HG03378 (cell line): ENCODE measurements around the gene LENEP.

Experiments used
- ATAC-seq: cut with Tn5 transposase; IDR thresholded peaks from one replicate; pipeline ENCODE4 v1.9.1; 2021; ENCODE audit warnings: mild to moderate bottlenecking, moderate library complexity; ENCODE audit not compliant: unreplicated experiment

The LENEP gene

DNA sequence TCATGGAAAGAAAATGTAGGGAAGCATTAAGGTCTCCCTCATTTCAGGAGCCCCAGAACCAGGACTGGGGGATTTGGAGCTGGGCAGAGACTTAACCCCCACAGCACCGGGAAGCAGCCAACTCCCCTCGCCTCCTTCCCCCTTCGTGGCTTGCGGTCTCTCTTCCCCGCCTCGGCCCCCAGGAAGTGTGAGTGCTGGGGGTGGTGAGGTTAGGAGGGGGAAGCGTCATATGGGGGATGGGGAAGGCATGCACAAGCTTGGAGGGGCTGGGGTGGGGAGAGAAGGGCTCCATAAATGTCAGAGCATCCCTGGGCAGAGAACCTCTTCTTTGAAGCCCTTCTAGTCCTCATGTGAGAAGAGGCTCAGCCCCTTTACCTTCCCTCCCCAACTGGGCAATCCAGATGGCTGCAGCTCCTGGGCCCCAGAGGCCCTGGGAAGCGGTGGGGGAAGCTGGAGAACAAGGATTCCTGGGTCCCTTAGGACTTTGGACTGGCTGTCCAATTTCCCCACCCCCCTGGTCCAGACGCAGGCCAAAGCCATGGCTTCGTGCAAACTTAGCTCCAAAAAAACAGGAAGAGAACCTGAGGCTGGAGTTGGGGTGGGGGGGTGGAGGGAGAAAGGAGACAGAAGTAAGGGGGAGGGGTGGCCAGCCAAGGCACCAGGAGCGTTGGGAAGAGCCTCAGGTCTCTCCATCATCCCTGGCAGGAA is 17.0 kb downstream of the LENEP start:
- ATAC-seq, result no peak

DNA sequence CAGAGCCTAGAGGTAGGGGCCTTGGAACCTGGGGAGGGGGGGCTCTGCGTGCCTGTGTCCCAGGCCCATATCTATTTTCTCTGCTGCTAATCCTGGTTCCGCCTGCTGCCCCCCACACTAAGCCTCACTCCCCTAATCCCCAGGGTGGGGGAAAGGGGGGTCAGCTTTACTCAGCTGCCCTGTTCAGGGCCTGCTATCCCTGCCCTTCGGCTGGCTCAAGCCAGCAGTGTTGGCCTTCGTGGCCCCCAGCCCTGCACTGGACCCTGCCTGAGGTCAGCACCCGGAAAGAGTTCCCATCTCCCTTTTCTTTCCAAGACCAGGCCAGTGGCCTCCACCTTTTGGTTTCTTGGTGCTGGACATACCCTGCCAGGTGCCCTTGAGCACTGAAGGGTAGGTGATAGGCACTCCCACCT is 17.6 kb downstream of the LENEP start:
- no peak for ATAC-seq

DNA sequence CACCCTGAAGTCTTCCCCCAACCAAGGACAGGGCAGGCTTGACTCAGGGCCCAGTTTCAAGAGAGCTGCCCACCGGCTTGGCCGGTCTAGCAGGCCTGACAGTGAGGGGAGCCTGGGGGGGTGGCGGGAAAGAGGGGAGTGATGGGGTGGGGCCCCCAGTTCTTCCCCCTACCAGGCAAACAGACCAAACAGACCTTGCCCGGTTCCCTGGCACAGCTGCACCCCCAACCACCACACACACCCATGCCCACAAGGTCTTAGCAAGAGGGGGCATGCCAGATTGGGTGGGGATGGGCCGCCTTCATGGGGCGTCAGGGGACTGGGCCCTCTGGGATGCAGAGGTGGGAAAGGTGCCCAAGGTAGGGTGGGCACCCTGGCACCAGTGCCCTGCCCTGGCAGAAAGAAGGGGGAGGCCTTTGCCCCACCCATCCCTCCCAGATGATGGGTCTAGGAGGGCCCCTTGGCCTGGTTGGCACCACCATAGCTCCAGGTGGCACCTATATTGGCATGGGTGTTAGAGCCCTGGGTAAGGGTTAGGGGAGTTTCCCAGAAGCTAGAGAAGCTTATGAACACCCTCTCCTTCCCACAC is 18.1 kb downstream of the LENEP start:
- no peak for ATAC-seq

DNA sequence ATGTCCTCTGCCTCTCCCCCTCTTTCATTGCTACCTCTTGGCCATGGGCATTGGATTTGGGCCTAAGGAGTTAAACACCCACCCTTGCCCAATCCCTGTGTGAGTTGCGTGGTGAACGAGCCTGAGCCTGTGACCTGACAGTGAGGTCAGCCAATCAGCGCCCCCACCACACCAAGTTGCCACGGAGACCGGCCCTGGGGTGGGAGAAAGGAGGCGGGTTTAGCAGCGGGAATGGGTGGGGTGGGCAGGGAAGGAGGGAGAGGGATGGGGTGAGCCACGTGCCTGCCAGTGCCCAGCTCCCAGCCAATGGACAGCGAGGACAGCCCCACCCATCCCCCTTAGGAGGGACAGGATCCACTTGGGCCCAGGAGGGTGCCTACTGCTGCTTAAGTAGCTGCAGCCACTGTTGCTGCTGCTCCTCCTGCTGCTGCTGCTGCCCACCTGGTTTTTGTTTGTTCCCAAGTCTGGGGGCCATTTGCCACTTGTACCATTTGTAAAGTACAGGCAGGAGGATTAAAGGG is 18.7 kb downstream of the LENEP start:
- ATAC-seq, result no peak

DNA sequence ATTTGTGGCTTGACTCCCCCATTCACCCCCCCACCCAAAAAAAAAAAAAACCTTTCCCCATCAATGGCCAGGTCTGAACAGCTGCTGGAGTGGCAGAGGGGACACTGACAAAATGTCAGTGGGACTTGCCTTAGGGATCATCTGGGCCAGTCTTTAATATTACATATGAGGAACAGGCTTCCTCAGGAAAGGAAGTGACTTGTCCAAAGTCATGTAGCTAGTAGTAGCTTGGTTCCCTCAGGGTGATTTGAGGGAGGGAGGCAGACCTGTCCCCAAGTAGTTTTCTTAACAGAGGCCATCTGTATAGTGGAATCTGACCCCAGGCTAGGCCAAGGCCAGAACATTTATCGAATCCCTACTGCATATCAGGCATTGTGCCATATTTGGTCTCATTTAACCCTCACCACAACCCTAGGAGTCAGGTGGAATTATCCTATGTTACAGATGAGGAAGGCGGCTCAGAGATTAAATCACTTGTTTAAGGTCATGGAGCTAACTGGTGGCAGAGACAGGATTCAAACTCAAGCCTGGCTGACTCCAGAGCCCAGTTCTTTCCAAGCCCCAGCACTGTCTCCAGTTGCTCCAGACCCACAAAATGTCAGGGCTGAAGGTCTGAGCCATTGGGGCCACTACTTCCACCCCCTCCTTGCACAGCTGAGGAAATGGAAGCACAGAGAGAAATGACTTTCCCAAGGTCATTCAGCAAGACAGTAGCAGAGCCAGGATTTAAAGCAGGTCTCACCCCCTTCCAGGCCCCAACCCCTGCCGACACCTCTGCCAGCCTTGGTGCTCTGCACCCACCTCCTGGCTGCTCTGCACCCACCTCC is 19.6 kb downstream of the LENEP start:
- no peak for ATAC-seq

DNA sequence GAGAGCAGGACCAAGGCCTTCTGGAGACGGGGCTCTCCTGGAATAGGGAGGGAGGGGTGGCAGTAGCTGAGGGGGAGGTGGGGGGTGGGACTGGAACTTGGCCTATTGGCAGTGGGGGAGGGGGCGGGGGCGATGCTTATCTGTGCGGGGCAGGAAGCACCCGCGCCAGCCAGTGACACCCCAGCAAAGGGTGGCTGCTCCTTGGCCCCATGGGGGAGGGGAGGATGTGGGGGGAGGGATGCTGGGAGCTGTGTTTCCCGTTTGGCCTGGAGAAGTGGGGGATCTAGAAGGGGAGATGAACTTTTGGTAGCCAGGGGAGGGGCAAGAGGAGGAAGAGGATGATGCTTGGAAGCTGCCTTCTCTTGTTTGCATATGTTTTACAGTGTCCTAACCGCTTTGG is 20.2 kb downstream of the LENEP start:
- ATAC-seq, result no peak

DNA sequence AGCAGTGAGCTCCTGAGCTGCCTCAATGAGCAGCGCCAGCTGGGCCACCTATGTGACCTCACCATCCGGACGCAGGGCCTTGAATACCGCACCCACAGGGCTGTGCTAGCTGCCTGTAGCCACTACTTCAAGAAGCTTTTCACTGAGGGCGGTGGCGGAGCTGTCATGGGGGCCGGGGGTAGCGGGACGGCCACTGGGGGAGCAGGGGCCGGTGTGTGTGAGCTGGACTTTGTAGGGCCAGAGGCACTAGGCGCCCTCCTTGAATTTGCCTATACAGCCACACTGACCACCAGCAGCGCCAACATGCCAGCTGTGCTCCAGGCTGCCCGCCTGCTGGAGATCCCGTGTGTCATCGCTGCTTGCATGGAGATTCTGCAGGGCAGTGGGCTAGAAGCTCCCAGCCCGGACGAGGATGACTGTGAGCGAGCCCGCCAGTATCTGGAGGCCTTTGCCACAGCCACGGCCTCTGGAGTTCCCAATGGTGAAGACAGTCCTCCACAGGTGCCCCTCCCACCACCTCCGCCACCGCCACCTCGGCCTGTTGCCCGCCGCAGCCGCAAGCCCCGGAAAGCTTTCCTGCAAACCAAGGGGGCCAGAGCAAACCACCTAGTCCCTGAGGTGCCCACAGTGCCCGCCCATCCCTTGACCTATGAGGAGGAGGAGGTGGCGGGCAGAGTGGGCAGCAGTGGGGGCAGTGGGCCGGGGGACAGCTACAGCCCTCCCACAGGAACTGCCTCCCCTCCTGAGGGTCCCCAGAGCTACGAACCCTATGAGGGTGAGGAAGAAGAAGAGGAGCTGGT is 21.5 kb downstream of the LENEP start:
- no peak for ATAC-seq

DNA sequence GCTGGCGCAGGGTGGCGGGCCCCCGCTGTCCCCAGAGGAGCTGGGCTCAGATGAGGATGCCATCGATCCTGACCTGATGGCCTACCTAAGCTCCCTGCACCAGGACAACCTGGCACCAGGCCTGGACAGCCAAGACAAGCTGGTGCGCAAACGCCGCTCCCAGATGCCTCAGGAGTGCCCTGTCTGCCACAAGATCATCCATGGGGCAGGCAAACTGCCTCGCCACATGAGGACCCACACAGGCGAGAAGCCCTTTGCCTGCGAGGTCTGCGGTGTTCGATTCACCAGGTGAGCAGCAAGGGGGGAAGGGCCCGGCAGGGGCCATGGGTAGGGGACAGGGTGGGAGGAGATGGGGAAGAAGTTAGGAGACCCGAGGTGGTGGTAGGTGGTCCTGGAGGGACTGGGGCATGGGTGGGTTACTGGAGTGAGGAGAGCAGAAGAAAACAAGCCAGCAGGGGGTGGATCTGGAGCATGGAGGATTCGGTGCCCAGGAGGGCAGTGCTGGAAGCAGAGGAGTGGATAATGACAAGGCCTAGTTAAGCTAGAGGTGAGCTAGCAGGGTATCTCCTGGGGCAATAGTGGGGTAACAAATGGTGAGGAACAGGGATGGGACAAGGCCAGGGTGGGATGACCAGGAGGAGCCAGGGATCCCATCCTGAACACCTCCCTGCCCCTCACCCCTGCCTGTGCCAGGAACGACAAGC is 22.3 kb downstream of the LENEP start:
- ATAC-seq, result no peak

DNA sequence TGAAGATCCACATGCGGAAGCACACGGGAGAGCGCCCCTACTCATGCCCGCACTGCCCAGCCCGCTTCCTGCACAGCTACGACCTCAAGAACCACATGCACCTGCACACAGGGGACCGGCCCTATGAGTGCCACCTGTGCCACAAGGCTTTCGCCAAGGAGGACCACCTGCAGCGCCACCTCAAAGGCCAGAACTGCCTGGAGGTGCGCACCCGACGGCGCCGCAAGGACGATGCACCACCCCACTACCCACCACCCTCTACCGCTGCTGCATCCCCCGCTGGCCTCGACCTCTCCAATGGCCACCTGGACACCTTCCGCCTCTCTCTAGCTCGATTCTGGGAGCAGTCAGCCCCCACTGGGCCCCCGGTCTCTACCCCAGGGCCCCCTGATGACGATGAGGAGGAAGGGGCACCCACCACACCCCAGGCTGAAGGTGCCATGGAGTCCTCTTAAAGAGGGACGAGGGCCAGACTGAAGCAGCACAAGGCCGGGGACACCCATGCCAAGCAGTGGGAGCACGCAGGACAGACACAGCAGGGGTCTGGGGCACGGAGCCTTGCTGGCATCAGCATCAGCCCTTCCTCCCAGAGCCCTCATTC is 22.9 kb downstream of the LENEP start:
- no peak for ATAC-seq

DNA sequence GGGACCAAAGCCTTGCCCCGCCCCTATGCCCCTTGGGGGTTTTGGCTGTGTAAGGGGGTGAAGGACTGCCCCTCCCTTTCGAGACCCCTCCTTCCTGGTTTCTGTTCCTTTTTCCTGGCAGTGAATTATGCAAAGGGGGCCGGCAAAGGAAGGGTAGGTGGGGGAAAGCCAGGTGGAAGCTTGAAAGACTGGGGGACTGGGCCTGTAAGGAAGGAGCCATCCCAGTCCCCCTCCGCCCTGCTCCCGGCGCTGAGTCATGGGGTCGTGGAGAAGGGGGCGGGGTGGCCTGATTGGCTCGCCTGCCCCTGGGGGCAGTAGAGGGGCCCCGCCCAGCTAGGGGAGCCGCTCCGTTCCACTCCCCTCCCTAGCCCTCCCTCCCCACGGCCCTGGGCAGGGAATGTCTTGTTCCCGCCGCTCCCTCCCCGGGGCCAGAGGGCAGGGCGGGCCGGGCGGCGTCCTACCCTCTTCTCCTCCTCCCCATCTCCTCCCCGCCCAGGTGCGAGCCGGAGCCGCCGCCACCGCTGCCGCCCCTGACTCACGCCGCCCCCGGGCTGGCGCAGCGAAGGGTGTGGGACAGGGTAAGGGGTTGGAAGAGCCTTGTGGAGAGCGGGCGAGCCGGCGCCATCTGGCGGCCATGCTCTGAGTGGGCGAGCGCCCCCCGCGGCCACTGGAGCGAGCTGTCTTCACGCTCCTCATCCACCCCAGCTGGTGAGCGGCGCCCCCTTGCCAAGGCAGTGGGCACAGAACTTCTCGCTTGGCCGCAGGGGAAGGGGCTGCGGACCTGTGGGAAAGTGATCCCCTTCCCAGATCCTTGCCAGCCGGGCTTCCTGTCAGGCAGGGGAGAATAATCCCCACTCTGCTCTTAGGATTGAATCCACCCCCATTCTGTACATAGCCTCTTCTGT is 23.9 kb downstream of the LENEP start:
- no peak for ATAC-seq

DNA sequence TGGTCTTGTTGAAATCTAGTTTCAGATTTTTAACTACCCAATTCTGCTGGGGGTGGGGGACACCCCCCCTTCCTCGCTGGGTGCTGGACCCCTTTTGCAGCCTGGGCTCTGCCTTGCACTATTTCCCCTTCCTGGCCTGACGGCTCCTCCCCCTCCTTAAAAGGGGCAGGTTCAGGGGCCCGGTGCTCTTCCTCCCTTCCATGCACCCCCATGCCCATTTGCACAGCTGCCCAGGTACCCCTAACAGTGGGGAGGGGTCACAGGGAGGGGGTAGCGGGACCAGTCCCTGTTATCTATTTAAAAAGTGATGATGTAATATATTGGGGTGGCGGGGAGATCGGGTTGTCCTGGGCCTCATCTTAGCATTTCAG is 24.5 kb downstream of the LENEP start:
- no peak for ATAC-seq

DNA sequence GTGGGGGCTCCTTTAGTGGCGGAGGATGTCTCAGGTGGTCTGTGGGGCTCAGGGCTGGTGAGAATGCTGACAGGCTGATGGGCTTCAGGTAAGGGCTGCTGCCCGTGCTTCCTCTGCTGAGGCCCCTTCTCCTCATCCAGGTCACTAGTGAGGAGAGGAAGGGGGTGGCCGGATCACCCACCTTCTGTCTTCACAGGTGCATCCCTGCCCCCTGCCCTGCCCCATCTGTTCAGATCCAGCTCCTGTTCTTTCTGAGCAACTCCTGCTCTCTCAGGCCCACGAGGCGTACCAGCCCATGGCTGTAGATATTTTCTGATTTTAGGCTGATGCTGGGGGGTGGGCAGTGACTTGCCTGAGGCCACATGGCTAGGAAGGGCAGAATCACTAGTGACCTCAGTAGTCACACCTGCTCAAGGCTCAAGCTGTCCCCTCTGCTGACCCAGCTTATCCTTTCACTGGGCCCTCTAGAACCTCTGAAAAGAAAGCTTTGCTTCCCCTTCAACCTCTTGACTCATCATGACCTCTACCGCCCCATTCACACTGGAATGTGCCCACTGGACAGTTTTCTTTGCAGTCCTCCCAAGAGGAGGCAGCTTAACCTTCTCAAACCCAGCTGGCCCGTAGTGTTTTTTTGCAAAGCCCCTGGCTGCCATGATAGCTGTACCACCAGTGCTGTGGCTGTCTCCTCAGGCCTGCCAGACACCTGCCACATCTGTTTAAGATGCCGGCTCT is 25.4 kb downstream of the LENEP start:
- no peak for ATAC-seq

DNA sequence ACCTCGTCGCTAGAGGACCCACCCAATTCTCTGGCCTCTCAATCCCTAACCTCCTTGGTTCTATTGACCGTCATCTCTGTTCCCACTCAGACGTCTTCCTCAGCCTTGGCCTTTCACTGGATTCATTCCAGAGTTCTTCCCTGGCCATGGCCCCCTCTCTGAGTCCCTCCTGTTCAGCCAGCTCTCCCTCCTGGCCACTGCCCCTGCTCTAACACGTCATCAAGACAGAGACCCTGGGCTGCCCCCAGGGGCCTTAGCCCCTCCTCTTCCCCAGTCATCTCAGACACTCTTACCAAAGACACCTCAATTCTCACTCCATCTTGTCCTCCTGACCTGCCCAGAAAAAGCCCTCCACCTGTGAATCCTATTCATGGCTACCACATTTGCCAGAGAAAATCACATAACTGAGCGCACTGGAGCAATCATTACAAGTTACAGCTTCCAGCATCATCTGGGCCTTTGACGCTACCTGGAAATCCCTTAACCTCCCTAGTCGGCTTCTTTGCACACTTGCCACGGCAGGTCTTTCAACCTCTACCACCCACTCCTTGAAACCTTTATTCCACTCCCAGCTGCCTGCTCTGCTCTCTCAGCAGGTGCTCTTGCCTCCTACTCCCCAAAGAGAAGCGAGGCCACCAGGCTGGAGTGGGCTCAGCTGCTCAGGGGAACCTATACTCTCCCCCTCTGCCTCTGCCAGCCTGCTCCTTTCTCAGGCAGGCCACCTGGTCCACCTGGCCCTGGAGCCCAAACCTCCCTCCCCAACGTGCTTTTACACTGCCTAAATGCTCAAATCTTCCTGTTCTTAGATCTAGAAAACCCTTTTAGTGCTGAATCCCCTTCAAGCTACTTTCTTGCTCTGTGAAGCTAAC is 26.2 kb downstream of the LENEP start:
- ATAC-seq, result no peak

DNA sequence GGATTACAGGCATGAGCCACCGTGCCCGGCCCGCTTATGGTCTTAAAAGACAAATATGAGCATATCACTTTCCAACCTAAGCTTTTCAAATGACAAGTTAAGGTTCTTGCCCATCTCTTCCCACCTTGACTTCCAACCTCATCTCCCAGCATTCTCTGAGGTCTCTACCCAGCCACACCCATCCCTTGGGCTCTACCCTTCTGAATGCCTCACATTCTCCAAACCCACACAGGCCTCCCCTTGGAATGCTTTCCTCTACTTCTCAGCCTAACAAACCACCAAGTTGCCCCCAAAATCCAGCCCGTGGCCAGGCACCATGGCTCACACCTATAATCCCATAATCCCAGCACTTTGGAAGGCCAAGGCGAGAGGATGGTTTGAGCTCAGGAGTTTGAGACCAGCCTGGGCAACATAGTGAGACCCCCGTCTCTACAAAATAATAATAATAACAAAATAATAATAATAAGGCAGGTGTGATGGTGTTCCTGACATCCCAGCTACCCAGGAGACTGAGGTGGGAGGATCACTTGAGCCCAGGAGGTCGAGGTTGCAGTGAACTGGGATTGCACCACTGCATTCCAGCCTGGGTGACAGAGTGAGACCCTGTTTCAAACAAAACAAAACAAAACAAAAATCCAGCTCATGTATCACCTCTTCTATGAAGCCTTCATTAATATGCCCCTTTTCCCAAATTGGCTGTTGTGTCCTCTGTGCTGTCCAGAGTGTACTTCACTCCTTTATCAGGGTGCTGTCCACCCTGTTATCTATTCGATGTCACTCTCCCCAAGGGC is 28.9 kb downstream of the LENEP start:
- ATAC-seq, result no peak

DNA sequence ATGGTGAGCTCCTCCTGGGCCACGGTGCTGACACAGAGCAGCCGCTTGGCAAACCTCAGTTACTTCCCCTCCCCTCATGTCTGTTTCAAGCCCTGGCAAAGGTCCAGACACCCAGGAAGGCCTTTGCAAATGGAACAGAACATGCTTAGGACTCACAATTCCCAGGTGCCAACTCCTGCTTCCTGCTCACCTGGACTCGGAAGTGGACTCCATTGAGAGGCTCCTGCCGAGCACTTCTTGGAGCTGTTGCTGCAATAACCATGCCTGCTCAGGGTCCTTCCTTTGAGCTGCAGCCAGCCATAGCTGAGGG is 29.5 kb downstream of the LENEP start:
- no peak for ATAC-seq

DNA sequence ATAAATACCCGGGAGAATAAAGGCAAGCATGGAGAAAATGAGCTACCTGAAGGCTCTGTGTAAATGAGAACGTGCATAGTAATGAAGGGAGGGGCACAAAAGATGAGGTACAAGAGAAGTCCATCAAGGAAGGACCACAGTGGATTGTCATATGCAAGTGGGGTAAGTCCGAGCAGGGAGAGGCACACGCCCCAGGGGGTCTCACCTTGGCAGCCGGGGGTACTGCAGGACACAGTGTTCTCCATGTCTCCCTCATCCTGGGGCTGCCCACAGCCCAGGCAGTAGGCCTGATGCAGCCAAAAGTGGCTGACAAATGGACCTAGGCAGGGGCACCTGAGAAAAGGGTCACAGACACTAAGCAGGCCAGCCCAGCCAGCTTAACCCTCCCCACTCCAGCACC is 30.2 kb downstream of the LENEP start:
- no peak for ATAC-seq

DNA sequence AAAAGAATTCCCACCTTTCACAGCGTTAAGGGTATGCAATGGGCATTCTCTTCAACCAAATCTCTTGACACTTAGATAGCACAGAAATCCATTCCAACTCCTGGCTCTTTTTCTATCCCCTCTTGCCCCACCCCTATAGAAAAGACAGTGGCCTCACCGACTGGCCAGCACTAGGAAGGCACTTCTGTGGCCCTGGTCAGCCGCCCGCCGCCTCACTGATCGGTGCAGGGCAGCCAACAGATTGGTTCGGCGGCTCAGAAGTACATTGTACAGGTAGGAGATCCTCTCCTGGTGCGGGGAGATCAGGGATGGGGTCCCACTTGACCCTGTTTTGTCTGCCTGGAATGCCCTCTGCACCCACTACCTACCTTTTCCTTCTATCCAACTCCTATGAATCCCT is 30.9 kb downstream of the LENEP start:
- no peak for ATAC-seq
